SK-N-SH treated with all-trans-retinoic acid at 6 μM for 48 hours (cell line): Measurements from ENCODE around the gene MYOCD.

ENCODE experiments used
- ATAC-seq: fragments of 200-7000 bp; cut with Tn5 transposase; 3 replicates; pipeline ENCODE4 v1.9.1; 2020; ENCODE audit warnings: mild to moderate bottlenecking, moderate library complexity
- ARNTL ChIP-seq: fragments of 450-650 bp; formaldehyde crosslinking; IDR thresholded peaks from 2 replicates; pipeline ENCODE4 v1.5.0; 2020; ENCODE audit warnings: low read depth, mild to moderate bottlenecking, moderate library complexity, borderline replicate concordance
- BACH2 ChIP-seq: fragments of 250-450 bp; sonication (Bioruptor Pico); IDR thresholded peaks from 2 replicates; pipeline ENCODE4 v1.9.0; 2021; ENCODE audit warnings: mild to moderate bottlenecking, borderline replicate concordance
- CSDC2 ChIP-seq: fragments of 250-450 bp; sonication (Bioruptor Pico); IDR thresholded peaks from 2 replicates; pipeline ENCODE4 v1.5.0; 2020; ENCODE audit warnings: mild to moderate bottlenecking, moderate library complexity
- ESRRG ChIP-seq: fragments of 250-450 bp; sonication (Bioruptor Pico); IDR thresholded peaks from 2 replicates; pipeline ENCODE4 v1.6.1; 2021; ENCODE audit warnings: mild to moderate bottlenecking
- GLIS3 ChIP-seq: fragments of 250-450 bp; sonication (Bioruptor Pico); IDR thresholded peaks from 2 replicates; pipeline ENCODE4 v1.5.0; 2020; ENCODE audit warnings: mild to moderate bottlenecking, moderate library complexity
- ISL1 ChIP-seq: fragments of 250-450 bp; sonication (Bioruptor Pico); IDR thresholded peaks from 2 replicates; pipeline ENCODE4 v2.1.2; 2022; ENCODE audit warnings: mild to moderate bottlenecking, moderate library complexity
- OSR1 ChIP-seq: fragments of 250-450 bp; sonication (Bioruptor Pico); IDR thresholded peaks from 2 replicates; pipeline ENCODE4 v1.8.0; 2022; ENCODE audit warnings: moderate library complexity, mild to moderate bottlenecking, inconsistent platforms
- PPARA ChIP-seq: fragments of 250-450 bp; sonication (Bioruptor Pico); IDR thresholded peaks from 2 replicates; pipeline ENCODE4 v1.5.0; 2020; ENCODE audit warnings: mild to moderate bottlenecking, borderline replicate concordance
- RARB ChIP-seq: fragments of 250-450 bp; sonication (Bioruptor Pico); IDR thresholded peaks from 2 replicates; pipeline ENCODE4 v1.8.0; 2021; ENCODE audit warnings: mild to moderate bottlenecking, moderate library complexity
- SNAI2 ChIP-seq: fragments of 250-450 bp; sonication (Bioruptor Pico); IDR thresholded peaks from 2 replicates; pipeline ENCODE4 v1.5.0; 2020; ENCODE audit warnings: mild to moderate bottlenecking, moderate library complexity
- TCF4 ChIP-seq: fragments of 250-450 bp; sonication (Bioruptor Pico); IDR thresholded peaks from 2 replicates; pipeline ENCODE4 v1.8.0; 2021; ENCODE audit warnings: mild to moderate bottlenecking, moderate library complexity, borderline replicate concordance
- TOX ChIP-seq: fragments of 250-450 bp; sonication (Bioruptor Pico); IDR thresholded peaks from 2 replicates; pipeline ENCODE4 v1.8.0; 2021; ENCODE audit warnings: mild to moderate bottlenecking, moderate library complexity, borderline replicate concordance
- ZC3H10 ChIP-seq: fragments of 250-450 bp; sonication (Bioruptor Pico); IDR thresholded peaks from 2 replicates; pipeline ENCODE4 v1.5.1; 2021; ENCODE audit warnings: mild to moderate bottlenecking, moderate library complexity
- ZFP3 ChIP-seq: fragments of 250-450 bp; sonication (Bioruptor Pico); IDR thresholded peaks from 2 replicates; pipeline ENCODE4 v1.5.0; 2020; ENCODE audit warnings: mild to moderate bottlenecking, moderate library complexity
- ZFP30 ChIP-seq: fragments of 450-650 bp; formaldehyde crosslinking; IDR thresholded peaks from 2 replicates; pipeline ENCODE4 v1.5.0; 2022; ENCODE audit warnings: mild to moderate bottlenecking, moderate library complexity
- ZNF565 ChIP-seq: fragments of 450-650 bp; formaldehyde crosslinking; conservative IDR thresholded peaks from 2 replicates; pipeline ENCODE4 v1.5.0; 2020; ENCODE audit warnings: low read depth, mild to moderate bottlenecking, moderate library complexity
- ZNF70 ChIP-seq: fragments of 450-650 bp; formaldehyde crosslinking; IDR thresholded peaks from 2 replicates; pipeline ENCODE4 v1.5.0; 2020; ENCODE audit warnings: mild to moderate bottlenecking, moderate library complexity
- ZNF8 ChIP-seq: fragments of 450-650 bp; formaldehyde crosslinking; IDR thresholded peaks from 2 replicates; pipeline ENCODE4 v1.5.0; 2020; ENCODE audit warnings: mild to moderate bottlenecking, moderate library complexity
- TF ChIP-seq, protein P1 (sequence below): fragments of 250-450 bp; sonication (Bioruptor Pico); IDR thresholded peaks from 2 replicates; pipeline ENCODE4 v1.5.0; 2020; ENCODE audit warnings: mild to moderate bottlenecking, moderate library complexity
- TF ChIP-seq, protein P2 (sequence below): fragments of 250-450 bp; sonication (Bioruptor Pico); IDR thresholded peaks from 2 replicates; pipeline ENCODE4 v1.8.0; 2020; ENCODE audit warnings: mild to moderate bottlenecking, moderate library complexity, borderline replicate concordance
- TF ChIP-seq, protein P3 (sequence below): fragments of 250-450 bp; sonication (Bioruptor Pico); IDR thresholded peaks from 2 replicates; pipeline ENCODE4 v1.5.1; 2021; ENCODE audit warnings: mild to moderate bottlenecking, moderate library complexity
- TF ChIP-seq, protein P4 (sequence below): fragments of 250-450 bp; sonication (Bioruptor Pico); IDR thresholded peaks from 2 replicates; pipeline ENCODE4 v1.8.0; 2021; ENCODE audit warnings: low read depth, mild to moderate bottlenecking, moderate library complexity, borderline replicate concordance
- TF ChIP-seq, protein P5 (sequence below): fragments of 250-450 bp; sonication (Bioruptor Pico); IDR thresholded peaks from 2 replicates; pipeline ENCODE4 v1.5.1; 2020; ENCODE audit warnings: low read depth, mild to moderate bottlenecking, moderate library complexity

The MYOCD gene

DNA sequence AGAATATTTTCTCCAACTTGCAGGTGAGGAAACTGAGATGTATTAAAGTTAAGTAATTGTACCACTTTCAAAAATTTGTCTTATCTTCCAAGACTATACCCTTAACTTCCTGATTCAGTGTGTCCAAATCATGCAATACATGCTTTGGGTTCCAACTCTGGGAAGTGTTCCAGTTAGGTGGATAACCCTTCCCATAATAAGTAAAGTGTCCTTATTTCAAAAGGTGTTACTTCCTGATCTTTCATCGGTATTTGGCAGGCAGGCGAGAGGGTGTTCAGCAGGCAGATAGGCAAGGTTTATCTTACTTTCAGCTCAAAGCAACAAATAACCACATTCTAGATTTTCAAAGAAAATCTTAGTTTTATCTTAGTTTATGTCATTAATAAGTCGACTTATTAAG, 77.4 kb downstream of the MYOCD start:
- no peak for ATAC-seq
- no peak for TF ChIP-seq ZNF70
- no peak for TF ChIP-seq RARB (CRISPR knock-in tag)
- no peak for TF ChIP-seq PPARA
- no peak for TF ChIP-seq TCF4 (CRISPR knock-in tag)
- TF ChIP-seq ZFP3 (CRISPR knock-in tag) = no peak
- no peak for TF ChIP-seq CSDC2 (CRISPR knock-in tag)
- TF ChIP-seq, protein P1, sequence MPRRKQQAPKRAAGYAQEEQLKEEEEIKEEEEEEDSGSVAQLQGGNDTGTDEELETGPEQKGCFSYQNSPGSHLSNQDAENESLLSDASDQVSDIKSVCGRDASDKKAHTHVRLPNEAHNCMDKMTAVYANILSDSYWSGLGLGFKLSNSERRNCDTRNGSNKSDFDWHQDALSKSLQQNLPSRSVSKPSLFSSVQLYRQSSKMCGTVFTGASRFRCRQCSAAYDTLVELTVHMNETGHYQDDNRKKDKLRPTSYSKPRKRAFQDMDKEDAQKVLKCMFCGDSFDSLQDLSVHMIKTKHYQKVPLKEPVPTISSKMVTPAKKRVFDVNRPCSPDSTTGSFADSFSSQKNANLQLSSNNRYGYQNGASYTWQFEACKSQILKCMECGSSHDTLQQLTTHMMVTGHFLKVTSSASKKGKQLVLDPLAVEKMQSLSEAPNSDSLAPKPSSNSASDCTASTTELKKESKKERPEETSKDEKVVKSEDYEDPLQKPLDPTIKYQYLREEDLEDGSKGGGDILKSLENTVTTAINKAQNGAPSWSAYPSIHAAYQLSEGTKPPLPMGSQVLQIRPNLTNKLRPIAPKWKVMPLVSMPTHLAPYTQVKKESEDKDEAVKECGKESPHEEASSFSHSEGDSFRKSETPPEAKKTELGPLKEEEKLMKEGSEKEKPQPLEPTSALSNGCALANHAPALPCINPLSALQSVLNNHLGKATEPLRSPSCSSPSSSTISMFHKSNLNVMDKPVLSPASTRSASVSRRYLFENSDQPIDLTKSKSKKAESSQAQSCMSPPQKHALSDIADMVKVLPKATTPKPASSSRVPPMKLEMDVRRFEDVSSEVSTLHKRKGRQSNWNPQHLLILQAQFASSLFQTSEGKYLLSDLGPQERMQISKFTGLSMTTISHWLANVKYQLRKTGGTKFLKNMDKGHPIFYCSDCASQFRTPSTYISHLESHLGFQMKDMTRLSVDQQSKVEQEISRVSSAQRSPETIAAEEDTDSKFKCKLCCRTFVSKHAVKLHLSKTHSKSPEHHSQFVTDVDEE (CRISPR knock-in tag) = no peak
- TF ChIP-seq ZFP30 (CRISPR knock-in tag) = no peak
- no peak for TF ChIP-seq ZNF8
- TF ChIP-seq TOX (CRISPR knock-in tag) = no peak
- TF ChIP-seq, protein P2, sequence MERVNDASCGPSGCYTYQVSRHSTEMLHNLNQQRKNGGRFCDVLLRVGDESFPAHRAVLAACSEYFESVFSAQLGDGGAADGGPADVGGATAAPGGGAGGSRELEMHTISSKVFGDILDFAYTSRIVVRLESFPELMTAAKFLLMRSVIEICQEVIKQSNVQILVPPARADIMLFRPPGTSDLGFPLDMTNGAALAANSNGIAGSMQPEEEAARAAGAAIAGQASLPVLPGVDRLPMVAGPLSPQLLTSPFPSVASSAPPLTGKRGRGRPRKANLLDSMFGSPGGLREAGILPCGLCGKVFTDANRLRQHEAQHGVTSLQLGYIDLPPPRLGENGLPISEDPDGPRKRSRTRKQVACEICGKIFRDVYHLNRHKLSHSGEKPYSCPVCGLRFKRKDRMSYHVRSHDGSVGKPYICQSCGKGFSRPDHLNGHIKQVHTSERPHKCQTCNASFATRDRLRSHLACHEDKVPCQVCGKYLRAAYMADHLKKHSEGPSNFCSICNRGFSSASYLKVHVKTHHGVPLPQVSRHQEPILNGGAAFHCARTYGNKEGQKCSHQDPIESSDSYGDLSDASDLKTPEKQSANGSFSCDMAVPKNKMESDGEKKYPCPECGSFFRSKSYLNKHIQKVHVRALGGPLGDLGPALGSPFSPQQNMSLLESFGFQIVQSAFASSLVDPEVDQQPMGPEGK (CRISPR knock-in tag) = no peak
- TF ChIP-seq ZNF565 (CRISPR knock-in tag) = no peak
- TF ChIP-seq ISL1 (CRISPR knock-in tag) = no peak
- no peak for TF ChIP-seq ZC3H10
- TF ChIP-seq ESRRG = no peak
- TF ChIP-seq SNAI2 (CRISPR knock-in tag) = no peak
- no peak for TF ChIP-seq OSR1
- TF ChIP-seq, protein P3, sequence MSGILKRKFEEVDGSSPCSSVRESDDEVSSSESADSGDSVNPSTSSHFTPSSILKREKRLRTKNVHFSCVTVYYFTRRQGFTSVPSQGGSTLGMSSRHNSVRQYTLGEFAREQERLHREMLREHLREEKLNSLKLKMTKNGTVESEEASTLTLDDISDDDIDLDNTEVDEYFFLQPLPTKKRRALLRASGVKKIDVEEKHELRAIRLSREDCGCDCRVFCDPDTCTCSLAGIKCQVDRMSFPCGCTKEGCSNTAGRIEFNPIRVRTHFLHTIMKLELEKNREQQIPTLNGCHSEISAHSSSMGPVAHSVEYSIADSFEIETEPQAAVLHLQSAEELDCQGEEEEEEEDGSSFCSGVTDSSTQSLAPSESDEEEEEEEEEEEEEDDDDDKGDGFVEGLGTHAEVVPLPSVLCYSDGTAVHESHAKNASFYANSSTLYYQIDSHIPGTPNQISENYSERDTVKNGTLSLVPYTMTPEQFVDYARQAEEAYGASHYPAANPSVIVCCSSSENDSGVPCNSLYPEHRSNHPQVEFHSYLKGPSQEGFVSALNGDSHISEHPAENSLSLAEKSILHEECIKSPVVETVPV (CRISPR knock-in tag) = no peak
- TF ChIP-seq GLIS3 (CRISPR knock-in tag) = no peak

DNA sequence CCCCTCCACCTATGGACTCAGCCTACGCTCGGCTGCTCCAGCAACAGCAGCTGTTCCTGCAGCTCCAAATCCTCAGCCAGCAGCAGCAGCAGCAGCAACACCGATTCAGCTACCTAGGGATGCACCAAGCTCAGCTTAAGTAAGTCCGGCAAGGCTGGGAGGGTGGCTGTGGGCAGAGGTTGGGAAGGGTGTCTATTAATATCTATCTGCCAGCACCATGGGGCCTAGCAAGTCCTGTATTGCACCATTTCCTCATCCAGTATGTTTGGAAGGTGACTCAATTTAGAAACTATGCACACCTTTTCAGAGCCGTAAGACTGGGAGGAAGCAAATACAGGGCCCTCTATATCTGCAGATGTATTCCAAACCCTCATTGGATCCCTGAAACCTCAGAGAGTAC, 78.6 kb downstream of the MYOCD start:
- TF ChIP-seq ARNTL (no peak), ESRRG (no peak), CSDC2 (CRISPR knock-in tag) (no peak), TCF4 (CRISPR knock-in tag) (no peak), ZFP3 (CRISPR knock-in tag) (no peak)
- TF ChIP-seq, all 23 proteins: peak for 0
- ATAC-seq = no peak

DNA sequence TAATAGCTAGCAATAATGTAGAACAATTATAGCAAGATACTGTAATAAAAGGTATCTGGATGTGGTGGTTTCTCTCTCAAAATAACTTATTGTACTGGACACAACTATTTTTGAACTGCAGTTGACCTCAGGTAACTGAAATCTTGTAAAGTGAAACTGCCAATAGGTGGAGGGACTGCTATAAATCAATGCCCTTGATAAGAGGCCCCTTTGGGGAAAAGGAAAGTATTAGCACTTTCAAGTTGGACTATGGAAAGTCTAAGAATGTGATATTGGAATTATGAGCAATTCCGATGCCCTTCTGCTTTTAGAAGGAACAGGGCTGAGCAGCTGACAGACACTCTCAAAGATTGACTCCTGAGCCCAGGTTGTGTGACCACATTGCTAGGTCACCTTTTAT, 79.1 kb downstream of the MYOCD start:
- no peak for ATAC-seq
- TF ChIP-seq ESRRG (no peak), ZC3H10 (no peak), ZNF8 (no peak), ZFP3 (CRISPR knock-in tag) (no peak), SNAI2 (CRISPR knock-in tag) (no peak), RARB (CRISPR knock-in tag) (no peak), CSDC2 (CRISPR knock-in tag) (no peak), ARNTL (no peak), TCF4 (CRISPR knock-in tag) (no peak), OSR1 (no peak), ZNF70 (no peak), TOX (CRISPR knock-in tag) (no peak), BACH2 (CRISPR knock-in tag) (no peak), ZNF565 (CRISPR knock-in tag) (no peak)
- TF ChIP-seq, protein P1 (CRISPR knock-in tag) = no peak
- TF ChIP-seq, protein P4, sequence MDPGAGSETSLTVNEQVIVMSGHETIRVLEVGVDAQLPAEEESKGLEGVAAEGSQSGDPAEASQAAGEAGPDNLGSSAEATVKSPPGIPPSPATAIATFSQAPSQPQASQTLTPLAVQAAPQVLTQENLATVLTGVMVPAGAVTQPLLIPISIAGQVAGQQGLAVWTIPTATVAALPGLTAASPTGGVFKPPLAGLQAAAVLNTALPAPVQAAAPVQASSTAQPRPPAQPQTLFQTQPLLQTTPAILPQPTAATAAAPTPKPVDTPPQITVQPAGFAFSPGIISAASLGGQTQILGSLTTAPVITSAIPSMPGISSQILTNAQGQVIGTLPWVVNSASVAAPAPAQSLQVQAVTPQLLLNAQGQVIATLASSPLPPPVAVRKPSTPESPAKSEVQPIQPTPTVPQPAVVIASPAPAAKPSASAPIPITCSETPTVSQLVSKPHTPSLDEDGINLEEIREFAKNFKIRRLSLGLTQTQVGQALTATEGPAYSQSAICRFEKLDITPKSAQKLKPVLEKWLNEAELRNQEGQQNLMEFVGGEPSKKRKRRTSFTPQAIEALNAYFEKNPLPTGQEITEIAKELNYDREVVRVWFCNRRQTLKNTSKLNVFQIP (CRISPR knock-in tag) = no peak
- TF ChIP-seq, protein P5, sequence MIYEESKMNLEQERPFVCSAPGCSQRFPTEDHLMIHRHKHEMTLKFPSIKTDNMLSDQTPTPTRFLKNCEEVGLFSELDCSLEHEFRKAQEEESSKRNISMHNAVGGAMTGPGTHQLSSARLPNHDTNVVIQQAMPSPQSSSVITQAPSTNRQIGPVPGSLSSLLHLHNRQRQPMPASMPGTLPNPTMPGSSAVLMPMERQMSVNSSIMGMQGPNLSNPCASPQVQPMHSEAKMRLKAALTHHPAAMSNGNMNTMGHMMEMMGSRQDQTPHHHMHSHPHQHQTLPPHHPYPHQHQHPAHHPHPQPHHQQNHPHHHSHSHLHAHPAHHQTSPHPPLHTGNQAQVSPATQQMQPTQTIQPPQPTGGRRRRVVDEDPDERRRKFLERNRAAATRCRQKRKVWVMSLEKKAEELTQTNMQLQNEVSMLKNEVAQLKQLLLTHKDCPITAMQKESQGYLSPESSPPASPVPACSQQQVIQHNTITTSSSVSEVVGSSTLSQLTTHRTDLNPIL (CRISPR knock-in tag) = no peak
- TF ChIP-seq, protein P3 (CRISPR knock-in tag) = no peak
